Measurements from ENCODE around the gene ABHD17A. TPM values are rescaled to one million over a fixed set of nuclear protein-coding genes. Genes with fewer than 3 reads are reported as not detected.
A peak's percentile ranks its signal among the peaks of the same experiment; 100 is the strongest.

ABHD17A gene
- polyA plus RNA-seq, 3 donors: 69.8 to 96.1 (median 79.0) TPM

- Mint-ChIP-seq H3K4me3 (peak within 1 kb of the TSS; percentile 85 to 91), H3K9me3 (no peaks in the 10 kb centered on the region), H3K27me3 (ENCODE audit: low read depth in 3 of 3) (peaks cover 4 to 9% (median 7%) of the 10 kb centered on the region in 3 donors), H3K36me3 (peaks cover 5 to 39% of the 10 kb centered on the region in 2 donors), H3K4me1 (peaks cover 46% of the 10 kb centered on the region), H3K27ac (peak within 1 kb of the TSS; percentile 91 to 96 (median 92))
- DNase-seq: peak; percentile 91 to 94 (median 92)
- Histone ChIP-seq H4K20me1 (ENCODE audit: insufficient read depth, low read length) (peaks cover 84% of the 10 kb centered on the region), H3K4me3 (replicated peaks in 1 of 3; ENCODE audit: low read depth in 2 of 3, low read length in 3 of 3) (peak within 1 kb of the TSS; percentile 85 to 96 (median 89)), H3K27me3 (ENCODE audit: control insufficient read depth in 2 of 2, insufficient read depth in 2 of 2, low read length in 2 of 2) (no peaks in the 10 kb centered on the region), H3K4me1 (ENCODE audit: control insufficient read depth in 1 of 2, insufficient read depth in 2 of 2, low read length in 2 of 2) (peaks cover 34 to 53% of the 10 kb centered on the region in 2 donors), H3K79me2 (ENCODE audit: insufficient read depth, low read length) (peaks cover 73% of the 10 kb centered on the region), H3K27ac (ENCODE audit: low read depth in 1 of 2, low read length in 2 of 2) (peak within 1 kb of the TSS; percentile 69 to 95), H3K4me2 (replicated peaks; ENCODE audit: extremely low read depth, low read length, poor library complexity, severe bottlenecking) (peak within 1 kb of the TSS; percentile 97), H2AFZ (ENCODE audit: insufficient read depth, low read depth, low read length, poor library complexity, severe bottlenecking) (peak within 1 kb of the TSS; percentile 78), H3K9me3 (replicated peaks in 1 of 2; ENCODE audit: control insufficient read depth in 1 of 2, insufficient read depth in 1 of 2, low read length in 2 of 2) (no peaks in the 10 kb centered on the region), H3K36me3 (replicated peaks in 1 of 2; ENCODE audit: control insufficient read depth in 1 of 2, insufficient read depth in 2 of 2, low read length in 2 of 2) (peaks cover 7 to 26% of the 10 kb centered on the region in 2 donors), H3K9ac (ENCODE audit: insufficient read depth, low read length, poor library complexity, severe bottlenecking) (peak within 1 kb of the TSS; percentile 98)
- intact Hi-C loops (cut with micrococcal nuclease): no loop called here
- under 1% methylated on average over 56 of the region's 60 CpGs for WGBS (ENCODE audit: insufficient coverage)
- TF ChIP-seq, protein P1, sequence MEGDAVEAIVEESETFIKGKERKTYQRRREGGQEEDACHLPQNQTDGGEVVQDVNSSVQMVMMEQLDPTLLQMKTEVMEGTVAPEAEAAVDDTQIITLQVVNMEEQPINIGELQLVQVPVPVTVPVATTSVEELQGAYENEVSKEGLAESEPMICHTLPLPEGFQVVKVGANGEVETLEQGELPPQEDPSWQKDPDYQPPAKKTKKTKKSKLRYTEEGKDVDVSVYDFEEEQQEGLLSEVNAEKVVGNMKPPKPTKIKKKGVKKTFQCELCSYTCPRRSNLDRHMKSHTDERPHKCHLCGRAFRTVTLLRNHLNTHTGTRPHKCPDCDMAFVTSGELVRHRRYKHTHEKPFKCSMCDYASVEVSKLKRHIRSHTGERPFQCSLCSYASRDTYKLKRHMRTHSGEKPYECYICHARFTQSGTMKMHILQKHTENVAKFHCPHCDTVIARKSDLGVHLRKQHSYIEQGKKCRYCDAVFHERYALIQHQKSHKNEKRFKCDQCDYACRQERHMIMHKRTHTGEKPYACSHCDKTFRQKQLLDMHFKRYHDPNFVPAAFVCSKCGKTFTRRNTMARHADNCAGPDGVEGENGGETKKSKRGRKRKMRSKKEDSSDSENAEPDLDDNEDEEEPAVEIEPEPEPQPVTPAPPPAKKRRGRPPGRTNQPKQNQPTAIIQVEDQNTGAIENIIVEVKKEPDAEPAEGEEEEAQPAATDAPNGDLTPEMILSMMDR (IDR thresholded peaks at IDR 0.05): peak; percentile 99
These were observed 36.7 kb downstream of the ABHD17A start, which contains the start of gene REXO1 for GRCh38 chr19:1848399-1849131. Gene REXO1 (minus strand): TSS chr19:1848483. CDS start chr19:1848358, 125 bp downstream.

GRCh38 chr19:1847684-1848398 lies 37.5 kb downstream of the ABHD17A start:
- peak overlapping the region; percentile 98 for H3K9ac ChIP-seq (ENCODE audit: insufficient read depth, low read length, poor library complexity, severe bottlenecking)
- no peak for DNase-seq
- Mint-ChIP-seq H3K4me1 (peaks cover 39% of the 10 kb centered on the region), H3K27ac (peak overlapping the region; percentile 90 to 96 (median 92)), H3K27me3 (ENCODE audit: low read depth in 3 of 3) (peaks cover 4 to 5% (median 5%) of the 10 kb centered on the region in 3 donors), H3K9me3 (no peaks in the 10 kb centered on the region), H3K4me3 (peak overlapping the region; percentile 85 to 91), H3K36me3 (peaks cover 7 to 41% of the 10 kb centered on the region in 2 donors)
- H3K27ac ChIP-seq (ENCODE audit: low read depth in 1 of 2, low read length in 2 of 2): peak overlapping the region; percentile 69 to 95
- peaks cover 73% of the 10 kb centered on the region for H3K79me2 ChIP-seq (ENCODE audit: insufficient read depth, low read length)
- peak overlapping the region; percentile 85 to 96 (median 89) for H3K4me3 ChIP-seq (replicated peaks in 1 of 3; ENCODE audit: low read depth in 2 of 3, low read length in 3 of 3)
- under 1% methylated on average over 72 of the region's 72 CpGs for WGBS (ENCODE audit: insufficient coverage)
- TF ChIP-seq, protein P1 (IDR thresholded peaks at IDR 0.05): no peak
- peaks cover 11 to 30% of the 10 kb centered on the region in 2 donors for H3K36me3 ChIP-seq (replicated peaks in 1 of 2; ENCODE audit: control insufficient read depth in 1 of 2, insufficient read depth in 2 of 2, low read length in 2 of 2)
- peaks cover 84% of the 10 kb centered on the region for H4K20me1 ChIP-seq (ENCODE audit: insufficient read depth, low read length)
- H3K4me1 ChIP-seq (ENCODE audit: control insufficient read depth in 1 of 2, insufficient read depth in 2 of 2, low read length in 2 of 2): peaks cover 27 to 46% of the 10 kb centered on the region in 2 donors
- no peaks in the 10 kb centered on the region for H3K27me3 ChIP-seq (ENCODE audit: control insufficient read depth in 2 of 2, insufficient read depth in 2 of 2, low read length in 2 of 2)
- H3K9me3 ChIP-seq (replicated peaks in 1 of 2; ENCODE audit: control insufficient read depth in 1 of 2, insufficient read depth in 1 of 2, low read length in 2 of 2): no peaks in the 10 kb centered on the region
- peak overlapping the region; percentile 78 for H2AFZ ChIP-seq (ENCODE audit: insufficient read depth, low read depth, low read length, poor library complexity, severe bottlenecking)
- intact Hi-C loops (cut with micrococcal nuclease): no loop called here
- H3K4me2 ChIP-seq (replicated peaks; ENCODE audit: extremely low read depth, low read length, poor library complexity, severe bottlenecking): peak overlapping the region; percentile 97

Measured in CD14-positive monocyte (primary cell).